ENCODE measurements around the gene HTT-AS.
A peak's percentile ranks its signal among the peaks of the same experiment; 100 is the strongest.
"Not testable (repeated sequence)": the region's sequence is repeated elsewhere in the genome, so short reads cannot be mapped to it uniquely, and the experiment has no call there.

Gene HTT-AS

GRCh38 chr4:3074078-3074845 is at the start of gene HTT-AS, which contains the start of gene HTT:
TSS of gene HTT-AS (minus strand) at chr4:3074538.
TSS of gene HTT (plus strand) at chr4:3074681. CDS start at chr4:3074826, 145 bp downstream.
- DNase-seq: peak; percentile 93

- peak; percentile 57 for DNase-seq
Measured at GRCh38 chr4:3123181-3123671, 48.9 kb upstream of the HTT-AS start.

GRCh38 chr4:3122081-3122563 is 47.8 kb upstream of the HTT-AS start:
- DNase-seq: peak; percentile 58

- DNase-seq: no peak
Measured at GRCh38 chr4:3121596-3121995, 47.3 kb upstream of the HTT-AS start.

GRCh38 chr4:3121110-3121509 is 46.8 kb upstream of the HTT-AS start:
- DNase-seq: no peak

GRCh38 chr4:3119464-3119863 is 45.1 kb upstream of the HTT-AS start:
- no peak for DNase-seq

- no peak for DNase-seq
Measured at GRCh38 chr4:3118312-3118711, 44.0 kb upstream of the HTT-AS start.

- DNase-seq: no peak
Measured at GRCh38 chr4:3116955-3117354, 42.6 kb upstream of the HTT-AS start.

- DNase-seq: peak; percentile 38
Measured at GRCh38 chr4:3115637-3116270, 41.4 kb upstream of the HTT-AS start.

GRCh38 chr4:3114377-3114776 is 40.0 kb upstream of the HTT-AS start:
- no peak for DNase-seq

GRCh38 chr4:3112609-3113469 is 38.5 kb upstream of the HTT-AS start:
- no peak for DNase-seq

GRCh38 chr4:3112201-3112600 is 37.9 kb upstream of the HTT-AS start:
- DNase-seq: no peak

GRCh38 chr4:3111461-3111860 is 37.1 kb upstream of the HTT-AS start:
- DNase-seq: peak; percentile 80

GRCh38 chr4:3108211-3108610 is 33.9 kb upstream of the HTT-AS start:
- DNase-seq: peak; percentile 24

GRCh38 chr4:3107691-3108121 is 33.4 kb upstream of the HTT-AS start:
- DNase-seq: peak; percentile 10

GRCh38 chr4:3107271-3107670 is 32.9 kb upstream of the HTT-AS start:
- no peak for DNase-seq

GRCh38 chr4:3106339-3107186 is 32.2 kb upstream of the HTT-AS start:
- DNase-seq: peak; percentile 90

- no peak for DNase-seq
Measured at GRCh38 chr4:3098346-3098745, 24.0 kb upstream of the HTT-AS start.

GRCh38 chr4:3096202-3096601 is 21.9 kb upstream of the HTT-AS start:
- DNase-seq: no peak

- not testable (repeated sequence) for DNase-seq
Measured at GRCh38 chr4:3094701-3095100, 20.4 kb upstream of the HTT-AS start.

GRCh38 chr4:3091464-3091863 is 17.1 kb upstream of the HTT-AS start:
- DNase-seq: no peak

Data from EL (cell line).